GM12891 (cell line): ENCODE results near the gene SPON1.

Source experiments
- POLR2A ChIP-seq: IDR thresholded peaks from 2 replicates; pipeline ENCODE4 v1.6.1; 2011; ENCODE audit warnings: low read depth, low read length, control low read depth
- POLR2AphosphoS5 ChIP-seq: IDR thresholded peaks from 2 replicates; pipeline ENCODE4 v1.6.1; 2011; ENCODE audit warnings: low read depth, low read length, control low read depth
- TAF1 ChIP-seq: IDR thresholded peaks from 2 replicates; pipeline ENCODE4 v1.6.1; 2011; ENCODE audit warnings: low read depth, low read length, control low read depth

DNA sequence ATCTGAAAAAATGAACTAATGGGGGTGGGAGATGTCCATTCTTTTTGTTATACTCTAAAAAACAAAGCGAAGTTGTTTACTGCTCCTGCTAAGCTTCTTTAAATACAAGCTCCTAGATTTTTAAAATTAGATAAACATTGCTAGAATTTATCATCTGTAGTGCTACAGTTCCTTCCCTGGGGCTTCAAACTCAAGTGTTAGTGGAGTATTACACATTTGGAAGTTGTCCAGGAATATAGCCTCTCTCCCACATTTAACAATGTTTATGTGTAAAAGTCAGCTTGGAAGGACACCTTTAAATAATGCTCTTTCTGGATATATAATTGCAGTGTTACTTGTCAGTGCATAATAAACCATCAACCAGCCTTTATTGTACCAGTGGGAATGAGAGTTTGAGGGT lies 155.5 kb downstream of the SPON1 start:
- TF ChIP-seq POLR2AphosphoS5 (no peak), TAF1 (no peak), POLR2A (no peak)
